CD4-positive, alpha-beta memory T cell (primary cell): ENCODE measurements around the gene PPP1R12B. TPM values are rescaled to one million over a fixed set of nuclear protein-coding genes. Genes with fewer than 3 reads are reported as not detected.
"Not testable (repeated sequence)": the region's sequence is repeated elsewhere in the genome, so short reads cannot be mapped to it uniquely, and the experiment has no call there.

Experiments
- CTCF ChIA-PET: fragments of 350-600 bp; sonication (Branson Sonifier 250); formaldehyde crosslinking; loops from one replicate; lab custom pipeline; 2021; ENCODE audit warnings: inconsistent platforms; ENCODE audit not compliant: partially characterized antibody; lab: Charles Lee
- POLR2A ChIA-PET: fragments of 350-600 bp; sonication (Branson Sonifier 250); formaldehyde crosslinking; loops from one replicate; lab custom pipeline; 2021; ENCODE audit not compliant: partially characterized antibody; lab: Charles Lee
- DNase-seq, 5 donors: peaks; one replicate each; pipeline versions ENCODE4 v3.0.0 to v3.0.0-alpha.2; 2020 to 2022; ENCODE audit warnings: mixed read lengths in 1 of 5
- H3K27ac ChIP-seq: one replicate; pipeline ENCODE4 v1.7.0; 2013; ENCODE audit warnings: low read depth, low read length
- H3K27me3 ChIP-seq: 2 replicates; pipeline ENCODE4 v1.7.0; 2013; ENCODE audit warnings: mild to moderate bottlenecking, low read length, moderate library complexity; ENCODE audit not compliant: insufficient read depth
- H3K36me3 ChIP-seq: 2 replicates; pipeline ENCODE4 v1.7.0; 2013; ENCODE audit warnings: mild to moderate bottlenecking, low read length, moderate library complexity; ENCODE audit not compliant: insufficient read depth
- H3K4me1 ChIP-seq: 2 replicates; pipeline ENCODE4 v1.7.0; 2013; ENCODE audit warnings: mild to moderate bottlenecking, low read length, moderate library complexity; ENCODE audit not compliant: insufficient read depth
- H3K4me3 ChIP-seq, 2 donors: one replicate each; pipeline ENCODE4 v1.7.0; 2013; ENCODE audit warnings: low read length in 2 of 2, mild to moderate bottlenecking in 1 of 2
- H3K9me3 ChIP-seq, 2 donors: one replicate each; pipeline ENCODE4 v1.7.0; 2013; ENCODE audit warnings: low read length in 2 of 2, control low read depth in 1 of 2; ENCODE audit not compliant: control insufficient read depth in 1 of 2
- H3K27ac Mint-ChIP-seq, 7 donors: one replicate each; pipeline ENCODE4 v1.8.0; 2020 to 2021; ENCODE audit warnings: mixed read lengths in 7 of 7, mild to moderate bottlenecking in 6 of 7, inconsistent platforms in 3 of 7, moderate library complexity in 3 of 7
- H3K27me3 Mint-ChIP-seq, 2 donors: one replicate each; pipeline ENCODE4 v1.8.0; 2020 to 2021; ENCODE audit warnings: mixed read lengths in 2 of 2
- H3K36me3 Mint-ChIP-seq, 2 donors: one replicate each; pipeline ENCODE4 v1.8.0; 2020 to 2021; ENCODE audit warnings: mixed read lengths in 2 of 2, inconsistent platforms in 1 of 2, mild to moderate bottlenecking in 1 of 2
- H3K4me1 Mint-ChIP-seq, 4 donors: one replicate each; pipeline ENCODE4 v1.8.0; 2020 to 2021; ENCODE audit warnings: mixed read lengths in 4 of 4, mild to moderate bottlenecking in 1 of 4
- H3K4me3 Mint-ChIP-seq, 8 donors: one replicate each; pipeline ENCODE4 v1.8.0; 2020 to 2021; ENCODE audit warnings: mixed read lengths in 8 of 8, mild to moderate bottlenecking in 7 of 8, moderate library complexity in 6 of 8, inconsistent platforms in 3 of 8
- H3K9me3 Mint-ChIP-seq, 8 donors: one replicate each; pipeline ENCODE4 v1.8.0; 2020 to 2021; ENCODE audit warnings: mixed read lengths in 8 of 8, mild to moderate bottlenecking in 5 of 8, inconsistent platforms in 3 of 8, moderate library complexity in 1 of 8
- intact Hi-C: fragments of 100-400 bp; cut with micrococcal nuclease; formaldehyde crosslinking; loops from one replicate; pipeline ENCODE4 v1.15.1; 2023
- polyA plus RNA-seq, 2 donors: library from polyadenylated mRNA; unstranded; fragments of 300-500 nt; fragmentation: Illumina TruSeq; gene quantifications; one replicate each; pipeline ENCODE4 v1.2.3, GENCODE V29; 2021
- total RNA-seq, 2 experiments: library from RNA; stranded (reverse); gene quantifications; one replicate each; pipeline ENCODE4 v1.2.3, GENCODE V29; 2021

The PPP1R12B gene
- total and polyA plus RNA-seq, 4 experiments from 2014 or later: 1.9 to 33.7 (median 17.0) TPM

DNA sequence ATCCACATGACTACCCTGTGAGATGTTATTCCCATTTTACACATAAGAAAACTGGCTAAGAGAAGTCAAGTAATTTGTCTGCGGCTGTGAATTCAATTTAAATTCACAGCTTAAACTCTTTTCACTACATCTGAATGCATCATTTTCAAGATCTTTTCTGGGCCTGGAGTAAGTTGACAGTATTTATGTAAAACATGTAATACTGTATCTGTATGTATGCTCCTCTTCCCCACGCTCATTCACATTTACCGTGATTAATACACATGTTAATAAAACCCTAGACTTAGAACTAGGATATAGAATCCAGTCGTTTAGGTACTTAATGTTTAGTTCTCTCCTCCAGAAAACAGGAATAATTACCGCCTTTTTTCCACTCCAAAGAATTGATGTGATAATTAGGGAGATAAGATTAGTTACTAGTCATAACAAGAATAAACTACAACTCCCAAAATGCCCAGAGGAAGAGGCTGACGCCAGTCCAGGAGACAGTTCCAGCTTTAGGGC lies 442 bp upstream of the PPP1R12B start:
- intact Hi-C loops: loop anchor here (1.0 to 10.0 kb wide), 6 partner anchors 391 to 1517 kb away; partner anchors contain the start of genes SNRPE, TIMM17A, TMEM183A and ZBED6
- POLR2A ChIA-PET: interaction anchor here (1.4 to 1.9 kb wide), 3 partner anchors 32 to 281 kb away, joined by 4 read pairs; partner anchors contain the start of gene PTPN7
- peaks cover 0 to 10% of the 10 kb centered on the region in 2 donors for H3K36me3 Mint-ChIP-seq

DNA sequence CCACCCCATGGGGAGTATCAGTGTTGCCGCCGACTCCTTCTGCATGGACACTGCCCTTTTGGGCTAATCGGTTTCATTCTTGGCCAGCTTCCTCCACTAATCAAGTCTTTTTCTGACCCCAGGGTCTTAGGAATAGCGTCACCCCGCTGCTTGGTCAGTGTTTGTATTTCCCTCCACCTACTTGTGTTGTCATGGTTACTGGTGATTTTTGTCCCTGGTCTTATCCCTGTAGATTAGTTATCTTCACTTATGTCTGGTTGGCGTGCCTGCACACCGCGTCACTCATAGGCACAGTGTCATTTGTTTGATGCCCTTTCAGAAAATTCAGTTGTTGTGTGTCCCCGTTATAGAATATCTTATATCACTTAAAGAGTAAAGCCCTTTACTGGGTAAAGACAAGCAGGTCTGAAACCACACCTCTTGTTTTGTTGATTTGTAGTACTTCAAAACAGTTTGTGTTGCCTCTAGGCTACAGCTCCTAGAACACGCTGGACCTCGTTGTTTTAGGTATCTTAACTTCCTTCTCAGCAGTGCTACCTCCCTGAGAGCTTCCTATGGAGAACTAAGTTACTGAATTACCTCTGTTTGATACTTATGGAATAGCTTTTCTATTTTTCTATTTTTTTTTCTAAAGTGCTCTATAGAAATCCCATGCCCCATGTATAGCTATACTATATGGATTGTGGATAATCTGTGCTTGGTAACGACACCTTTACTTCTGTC lies 868 bp downstream of the PPP1R12B start:
- ChIA-PET POLR2A (interaction anchor here (1.0 to 2.0 kb wide), 6 partner anchors 8 to 1235 kb away, joined by 3 to 8 read pairs (median 4); partner anchors contain the start of genes PTPN7 and UBE2T), CTCF (interaction anchor here (1.4 kb wide), 1 partner anchor 369 kb away, joined by 3 read pairs; no protein-coding TSS in a partner anchor)
- Histone ChIP-seq H3K36me3 (no peaks in the 10 kb centered on the region), H3K4me3 (peak overlapping the region; percentile 79 to 90), H3K27ac (peak overlapping the region; percentile 82), H3K9me3 (no peaks in the 10 kb centered on the region), H3K27me3 (no peaks in the 10 kb centered on the region), H3K4me1 (peaks cover 25% of the 10 kb centered on the region)
- Mint-ChIP-seq H3K36me3 (peaks cover 0 to 10% of the 10 kb centered on the region in 2 donors), H3K4me3 (peak overlapping the region; percentile 91 to 97 (median 92)), H3K4me1 (peaks cover 16 to 41% (median 28%) of the 10 kb centered on the region in 4 donors), H3K27me3 (no peaks in the 10 kb centered on the region), H3K27ac (peak overlapping the region; percentile 79 to 90 (median 87)), H3K9me3 (no peaks in the 10 kb centered on the region)
- peak in 1 of 5 donors; percentile 8 for DNase-seq
- intact Hi-C loops: loop anchor here (5.0 to 10.0 kb wide), 3 partner anchors 392 to 1515 kb away; partner anchors contain the start of genes SNRPE, TIMM17A, ZBED6 and ZC3H11A

More for the DNA sequence above, 442 bp upstream of the PPP1R12B start:
- no peaks in the 10 kb centered on the region for H3K9me3 ChIP-seq
- no peaks in the 10 kb centered on the region for H3K9me3 Mint-ChIP-seq
- no peaks in the 10 kb centered on the region for H3K27me3 ChIP-seq
- peaks cover 25% of the 10 kb centered on the region for H3K4me1 ChIP-seq
- peak overlapping the region; percentile 84 to 97 (median 94) for H3K27ac Mint-ChIP-seq
- peak overlapping the region; percentile 82 for H3K27ac ChIP-seq
- no peak overlapping the region for H3K4me3 ChIP-seq
- DNase-seq: no peak
- CTCF ChIA-PET: interaction anchor here (1.5 kb wide), 1 partner anchor 10 kb away, joined by 3 read pairs; no protein-coding TSS in a partner anchor
- H3K4me1 Mint-ChIP-seq: peaks cover 16 to 40% (median 32%) of the 10 kb centered on the region in 4 donors
- H3K36me3 ChIP-seq: no peaks in the 10 kb centered on the region
- no peaks in the 10 kb centered on the region for H3K27me3 Mint-ChIP-seq
- H3K4me3 Mint-ChIP-seq: peak overlapping the region; percentile 91 to 97 (median 92)

DNA sequence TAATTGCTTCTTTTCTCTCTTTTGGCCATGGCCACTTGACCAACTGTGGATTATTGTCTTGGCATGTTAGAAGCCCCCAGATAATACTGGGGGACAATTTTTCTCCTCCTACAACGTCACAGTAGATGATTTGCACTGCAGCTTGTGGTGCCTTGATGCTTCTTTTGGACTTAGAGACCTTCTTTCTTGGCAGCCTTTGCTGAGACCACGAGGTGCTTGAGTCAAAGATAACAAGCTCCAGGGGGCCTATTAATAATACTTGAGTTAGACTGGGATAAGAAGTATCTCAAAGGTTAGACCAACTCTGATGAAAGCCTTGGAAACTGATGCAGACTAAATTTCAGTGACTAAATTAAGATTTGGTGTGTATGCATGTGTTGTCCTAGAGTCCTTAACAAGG lies 3.2 kb downstream of the PPP1R12B start:
- H3K27ac Mint-ChIP-seq: no peak overlapping the region
- Histone ChIP-seq H3K27me3 (no peaks in the 10 kb centered on the region), H3K9me3 (no peaks in the 10 kb centered on the region), H3K4me1 (peaks cover 25% of the 10 kb centered on the region), H3K4me3 (no peak overlapping the region), H3K36me3 (no peaks in the 10 kb centered on the region), H3K27ac (no peak overlapping the region)
- intact Hi-C loops: no loop called here
- peaks cover 9 to 10% of the 10 kb centered on the region in 2 donors for H3K36me3 Mint-ChIP-seq
- no peak overlapping the region for H3K4me3 Mint-ChIP-seq
- H3K4me1 Mint-ChIP-seq: peaks cover 18 to 47% (median 30%) of the 10 kb centered on the region in 4 donors
- CTCF ChIA-PET: interaction anchor here (1.1 to 1.2 kb wide), 2 partner anchors 10 to 368 kb away, joined by 3 to 4 read pairs; partner anchors contain the start of gene UBE2T
- POLR2A ChIA-PET: no interaction called here
- H3K9me3 Mint-ChIP-seq: no peaks in the 10 kb centered on the region
- DNase-seq: no peak
- H3K27me3 Mint-ChIP-seq: no peaks in the 10 kb centered on the region

DNA sequence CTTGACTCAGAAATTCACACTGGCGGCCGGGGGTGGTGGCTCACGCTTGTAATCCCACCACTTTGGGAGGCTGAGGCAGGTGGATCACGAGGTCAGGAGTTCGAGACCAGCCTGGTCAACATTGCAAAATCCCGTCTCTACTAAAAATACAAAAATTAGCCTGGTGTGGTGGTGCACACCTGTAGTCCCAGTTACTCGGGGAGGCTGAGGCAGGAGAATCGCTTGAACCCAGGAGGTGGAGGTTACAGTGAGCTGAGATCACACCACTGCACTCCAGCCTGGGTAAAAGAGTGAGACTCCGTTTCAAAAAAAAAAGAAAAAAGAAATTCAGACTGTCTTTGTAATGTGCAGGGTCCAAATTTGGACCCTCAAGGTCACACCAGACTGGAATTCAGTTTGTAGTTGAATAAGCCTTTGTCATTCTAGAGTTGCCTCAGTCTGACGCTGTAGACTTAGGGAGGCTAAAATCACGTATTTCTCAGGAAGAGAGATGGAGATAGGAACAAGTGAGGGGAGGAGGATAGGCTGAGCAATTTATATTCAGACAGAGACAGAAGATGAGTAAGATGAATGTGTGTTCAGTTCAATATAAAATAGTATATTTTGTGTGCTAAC lies 4.2 kb downstream of the PPP1R12B start:
- H3K27me3 Mint-ChIP-seq, H3K36me3 Mint-ChIP-seq, H3K27me3 ChIP-seq, H3K27ac ChIP-seq, POLR2A ChIA-PET, H3K36me3 ChIP-seq, CTCF ChIA-PET, H3K9me3 Mint-ChIP-seq, DNase-seq, H3K9me3 ChIP-seq, H3K4me3 Mint-ChIP-seq, intact Hi-C loops, H3K4me3 ChIP-seq: not testable (repeated sequence)
- Mint-ChIP-seq H3K4me1 (peaks cover 20 to 44% (median 29%) of the 10 kb centered on the region in 4 donors), H3K27ac (peak overlapping the region in 1 of 7 donors; percentile 10)
- peaks cover 25% of the 10 kb centered on the region for H3K4me1 ChIP-seq

DNA sequence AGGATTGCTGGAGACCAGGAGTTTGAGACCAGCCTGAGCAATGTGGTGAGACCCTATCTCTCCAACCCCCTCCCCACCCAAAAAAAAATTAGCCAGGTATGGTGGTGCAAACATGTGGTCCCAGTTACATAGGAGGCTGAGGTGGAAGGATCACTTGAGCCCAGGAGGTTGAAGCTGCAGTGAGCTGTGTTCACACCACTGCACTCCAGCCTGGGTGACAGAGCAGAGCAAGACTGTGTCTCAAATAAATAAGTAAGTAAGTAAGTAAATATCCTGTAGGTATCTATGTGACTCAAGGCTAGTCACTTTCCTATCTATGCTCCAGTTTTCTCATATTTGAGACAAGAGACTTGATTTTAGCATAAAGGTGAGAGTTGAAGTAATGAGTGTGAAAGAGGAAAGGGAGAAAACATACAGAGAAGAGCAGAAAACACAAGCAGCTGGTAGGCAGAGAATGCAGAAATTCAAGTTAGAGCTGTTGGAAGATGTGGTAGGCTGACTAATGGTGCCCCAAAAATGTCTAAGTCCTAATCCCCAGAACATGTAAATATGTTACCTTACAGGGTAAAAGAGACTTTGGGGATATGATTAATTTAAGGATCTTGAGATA lies 7.5 kb downstream of the PPP1R12B start:
- no peaks in the 10 kb centered on the region for H3K9me3 Mint-ChIP-seq
- no peak overlapping the region for H3K27ac Mint-ChIP-seq
- Histone ChIP-seq H3K4me3 (no peak overlapping the region), H3K4me1 (peaks cover under 1% of the 10 kb centered on the region), H3K36me3 (no peaks in the 10 kb centered on the region), H3K9me3 (no peaks in the 10 kb centered on the region), H3K27ac (no peak overlapping the region), H3K27me3 (no peaks in the 10 kb centered on the region)
- H3K4me1 Mint-ChIP-seq: peaks cover 8 to 24% (median 10%) of the 10 kb centered on the region in 4 donors
- DNase-seq: no peak
- CTCF ChIA-PET: no interaction called here
- intact Hi-C loops: no loop called here
- peaks cover 0 to 9% of the 10 kb centered on the region in 2 donors for H3K36me3 Mint-ChIP-seq
- H3K4me3 Mint-ChIP-seq: peak overlapping the region in 1 of 8 donors; percentile 12
- POLR2A ChIA-PET: no interaction called here
- no peaks in the 10 kb centered on the region for H3K27me3 Mint-ChIP-seq

DNA sequence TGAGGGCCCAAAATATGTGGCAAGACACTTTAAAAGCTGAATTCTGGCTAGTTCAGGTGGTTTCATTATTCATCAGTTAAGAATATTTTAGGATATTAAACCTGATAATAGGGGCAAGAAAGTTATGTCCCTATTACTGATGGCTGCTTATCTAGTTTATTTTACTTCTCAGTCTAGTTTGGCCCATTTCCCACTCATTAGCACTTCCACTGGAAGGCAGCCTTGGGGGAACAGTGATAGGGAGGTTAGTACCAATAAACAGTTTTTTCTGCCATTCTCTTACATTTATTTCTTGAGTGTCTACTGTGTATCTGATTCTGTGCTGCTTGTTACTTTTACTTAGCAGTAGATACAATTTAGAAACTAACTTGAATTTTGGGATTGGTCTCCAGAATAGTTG lies 9.0 kb downstream of the PPP1R12B start:
- intact Hi-C loops: no loop called here
- H3K9me3 Mint-ChIP-seq: no peaks in the 10 kb centered on the region
- H3K4me3 Mint-ChIP-seq: no peak overlapping the region
- H3K27ac Mint-ChIP-seq: no peak overlapping the region
- H3K27me3 ChIP-seq: no peaks in the 10 kb centered on the region
- H3K4me1 Mint-ChIP-seq: peaks cover 0 to 25% (median 9%) of the 10 kb centered on the region in 4 donors
- POLR2A ChIA-PET: no interaction called here
- no peaks in the 10 kb centered on the region for H3K9me3 ChIP-seq
- CTCF ChIA-PET: no interaction called here
- H3K36me3 Mint-ChIP-seq: peaks cover 0 to 13% of the 10 kb centered on the region in 2 donors
- no peaks in the 10 kb centered on the region for H3K4me1 ChIP-seq
- H3K4me3 ChIP-seq: no peak overlapping the region
- no peaks in the 10 kb centered on the region for H3K36me3 ChIP-seq
- no peaks in the 10 kb centered on the region for H3K27me3 Mint-ChIP-seq
- no peak overlapping the region for H3K27ac ChIP-seq
- no peak for DNase-seq
